ENCODE results near the gene PCED1B. TPM values are rescaled to one million over a fixed set of nuclear protein-coding genes. Genes with fewer than 3 reads are reported as not detected.

Gene PCED1B
- total and polyA plus RNA-seq, 2 donors (not counting 1 experiment from before 2014, with no cell fraction given): 26.2 to 45.8 TPM

DNA sequence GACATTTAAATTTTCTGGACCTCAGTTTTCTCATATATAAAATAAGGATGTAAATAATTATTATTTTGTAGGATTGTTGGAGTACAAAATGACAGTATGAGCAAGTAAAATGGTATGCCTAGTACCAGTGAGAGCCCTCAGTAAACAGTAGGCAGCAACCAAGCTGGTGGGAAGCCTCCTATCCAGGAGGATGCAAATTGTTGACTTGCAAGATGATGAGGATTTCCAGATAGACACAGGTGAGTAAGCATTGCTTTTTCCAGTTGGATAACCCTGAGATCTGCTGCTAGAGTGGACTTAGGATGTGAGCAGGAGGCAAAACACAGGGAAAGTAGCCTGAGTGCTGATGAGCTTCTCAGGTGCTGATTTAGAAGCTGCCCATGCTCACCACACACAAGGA, 28.5 kb downstream of the PCED1B start:
- DNase-seq (no peak), ATAC-seq (ENCODE audit: low read depth) (no peak)
- CTCF ChIA-PET: no interaction called here
- no peak overlapping the region for H3K4me3 ChIP-seq (ENCODE audit: control extremely low read depth in 1 of 5, extremely low read depth in 1 of 5, insufficient read depth in 1 of 5, low read depth in 2 of 5, low read length in 4 of 5)
- TF ChIP-seq, protein P1, sequence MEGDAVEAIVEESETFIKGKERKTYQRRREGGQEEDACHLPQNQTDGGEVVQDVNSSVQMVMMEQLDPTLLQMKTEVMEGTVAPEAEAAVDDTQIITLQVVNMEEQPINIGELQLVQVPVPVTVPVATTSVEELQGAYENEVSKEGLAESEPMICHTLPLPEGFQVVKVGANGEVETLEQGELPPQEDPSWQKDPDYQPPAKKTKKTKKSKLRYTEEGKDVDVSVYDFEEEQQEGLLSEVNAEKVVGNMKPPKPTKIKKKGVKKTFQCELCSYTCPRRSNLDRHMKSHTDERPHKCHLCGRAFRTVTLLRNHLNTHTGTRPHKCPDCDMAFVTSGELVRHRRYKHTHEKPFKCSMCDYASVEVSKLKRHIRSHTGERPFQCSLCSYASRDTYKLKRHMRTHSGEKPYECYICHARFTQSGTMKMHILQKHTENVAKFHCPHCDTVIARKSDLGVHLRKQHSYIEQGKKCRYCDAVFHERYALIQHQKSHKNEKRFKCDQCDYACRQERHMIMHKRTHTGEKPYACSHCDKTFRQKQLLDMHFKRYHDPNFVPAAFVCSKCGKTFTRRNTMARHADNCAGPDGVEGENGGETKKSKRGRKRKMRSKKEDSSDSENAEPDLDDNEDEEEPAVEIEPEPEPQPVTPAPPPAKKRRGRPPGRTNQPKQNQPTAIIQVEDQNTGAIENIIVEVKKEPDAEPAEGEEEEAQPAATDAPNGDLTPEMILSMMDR (IDR thresholded peaks at IDR 0.05): no peak
- no peak for TF ChIP-seq EZH2 (IDR thresholded peaks at IDR 0.05; ENCODE audit: borderline replicate concordance, insufficient read depth, low read depth, low read length, poor library complexity, severe bottlenecking)
- H3K9me3 ChIP-seq (ENCODE audit: control extremely low read depth in 1 of 3, control insufficient read depth in 2 of 3, insufficient read depth in 1 of 3, low read length in 2 of 3): no peaks in the 10 kb centered on the region
- Mint-ChIP-seq H3K9me3 (ENCODE audit: insufficient read depth) (no peaks in the 10 kb centered on the region), H3K4me3 (no peak overlapping the region), H3K27ac (no peak overlapping the region), H3K4me1 (no peaks in the 10 kb centered on the region), H3K27me3 (no peaks in the 10 kb centered on the region)
- H3K27ac ChIP-seq (ENCODE audit: low read length in 2 of 2): no peak overlapping the region
- POLR2A ChIA-PET: no interaction called here
- no peaks in the 10 kb centered on the region for H3K4me1 ChIP-seq (ENCODE audit: control insufficient read depth in 2 of 2, insufficient read depth in 2 of 2, low read length in 2 of 2)
- H3K36me3 ChIP-seq (replicated peaks in 1 of 2; ENCODE audit: control extremely low read depth in 1 of 2, control insufficient read depth in 1 of 2, extremely low read depth in 1 of 2, insufficient read depth in 2 of 2, low read length in 1 of 2): peaks cover 0 to 6% of the 10 kb centered on the region in 2 experiments
- H3K4me2 ChIP-seq (replicated peaks; ENCODE audit: low read depth, low read length, poor library complexity, severe bottlenecking): no peak overlapping the region
- intact Hi-C loops (cut with micrococcal nuclease): no loop called here
- no peaks in the 10 kb centered on the region for H4K20me1 ChIP-seq (ENCODE audit: control insufficient read depth, insufficient read depth, low read length, poor library complexity, severe bottlenecking)
- H3K9ac ChIP-seq (ENCODE audit: low read length): no peak overlapping the region
- H2AFZ ChIP-seq (ENCODE audit: insufficient read depth, low read depth, low read length, poor library complexity, severe bottlenecking): no peak overlapping the region
- no peaks in the 10 kb centered on the region for H3K27me3 ChIP-seq (replicated peaks in 1 of 4; ENCODE audit: control extremely low read depth in 1 of 4, control insufficient read depth in 3 of 4, insufficient read depth in 4 of 4, low read length in 3 of 4)
- no peaks in the 10 kb centered on the region for H3K79me2 ChIP-seq (ENCODE audit: control insufficient read depth, insufficient read depth, low read length)

DNA sequence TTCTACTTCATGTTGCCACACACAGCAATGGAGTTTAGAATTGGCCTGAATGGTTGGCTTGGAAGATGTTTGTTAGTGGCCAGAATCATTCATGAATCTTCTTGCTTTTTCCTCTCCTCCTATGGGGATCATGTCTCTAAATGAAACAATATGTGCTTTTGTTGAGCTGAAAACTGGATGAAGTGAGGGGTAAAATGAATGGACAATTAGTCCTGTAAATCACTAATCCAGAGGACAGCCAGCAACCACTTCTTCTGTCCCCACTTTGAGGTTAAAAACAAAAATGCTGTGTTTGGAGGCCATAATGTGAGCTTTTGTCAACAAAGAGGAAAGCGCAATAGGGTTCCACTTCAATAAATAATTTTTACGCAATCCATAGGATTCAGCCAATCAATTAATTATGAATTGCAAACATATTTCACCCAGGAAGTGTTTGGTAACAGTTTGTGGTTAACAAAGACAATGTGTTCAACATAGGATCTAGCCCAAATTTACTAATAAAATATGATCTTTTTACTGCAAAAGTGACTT, 30.7 kb downstream of the PCED1B start:
- Histone ChIP-seq H3K4me1 (ENCODE audit: control insufficient read depth in 2 of 2, insufficient read depth in 2 of 2, low read length in 2 of 2) (no peaks in the 10 kb centered on the region), H4K20me1 (ENCODE audit: control insufficient read depth, insufficient read depth, low read length, poor library complexity, severe bottlenecking) (no peaks in the 10 kb centered on the region), H3K4me2 (replicated peaks; ENCODE audit: low read depth, low read length, poor library complexity, severe bottlenecking) (no peak overlapping the region), H2AFZ (ENCODE audit: insufficient read depth, low read depth, low read length, poor library complexity, severe bottlenecking) (no peak overlapping the region), H3K9me3 (ENCODE audit: control extremely low read depth in 1 of 3, control insufficient read depth in 2 of 3, insufficient read depth in 1 of 3, low read length in 2 of 3) (no peaks in the 10 kb centered on the region), H3K27me3 (replicated peaks in 1 of 4; ENCODE audit: control extremely low read depth in 1 of 4, control insufficient read depth in 3 of 4, insufficient read depth in 4 of 4, low read length in 3 of 4) (no peaks in the 10 kb centered on the region), H3K79me2 (ENCODE audit: control insufficient read depth, insufficient read depth, low read length) (no peaks in the 10 kb centered on the region), H3K27ac (ENCODE audit: low read length in 2 of 2) (no peak overlapping the region), H3K4me3 (ENCODE audit: control extremely low read depth in 1 of 5, extremely low read depth in 1 of 5, insufficient read depth in 1 of 5, low read depth in 2 of 5, low read length in 4 of 5) (no peak overlapping the region), H3K9ac (ENCODE audit: low read length) (no peak overlapping the region), H3K36me3 (replicated peaks in 1 of 2; ENCODE audit: control extremely low read depth in 1 of 2, control insufficient read depth in 1 of 2, extremely low read depth in 1 of 2, insufficient read depth in 2 of 2, low read length in 1 of 2) (peaks cover 0 to 10% of the 10 kb centered on the region in 2 experiments)
- intact Hi-C loops (cut with micrococcal nuclease): no loop called here
- Mint-ChIP-seq H3K9me3 (ENCODE audit: insufficient read depth) (no peaks in the 10 kb centered on the region), H3K27me3 (no peaks in the 10 kb centered on the region), H3K4me3 (no peak overlapping the region), H3K27ac (no peak overlapping the region), H3K4me1 (no peaks in the 10 kb centered on the region)
- no peak for TF ChIP-seq EZH2 (IDR thresholded peaks at IDR 0.05; ENCODE audit: borderline replicate concordance, insufficient read depth, low read depth, low read length, poor library complexity, severe bottlenecking)
- TF ChIP-seq, protein P1 (IDR thresholded peaks at IDR 0.05): no peak
- ChIA-PET POLR2A (no interaction called here), CTCF (interaction anchor here (0.6 kb wide), 1 partner anchor 9 kb away, joined by 3 read pairs; no protein-coding TSS in a partner anchor)
- ATAC-seq (ENCODE audit: low read depth) (no peak), DNase-seq (no peak)
- WGBS (ENCODE audit: insufficient coverage): no CpG with 5 or more reads among the region's 2 CpGs
